Endothelial cell of umbilical vein (primary cell): ENCODE data around the gene HERC6.
"Not testable (repeated sequence)": the region's sequence is repeated elsewhere in the genome, so short reads cannot be mapped to it uniquely, and the experiment has no call there.

Source experiments
- CTCF ChIP-seq, 2 donors: IDR thresholded peaks; 1 replicate in 1 of 2; 2 replicates in 1 of 2; pipeline ENCODE4 v1.5.1; 2011; ENCODE audit warnings: low read length in 2 of 2, mild to moderate bottlenecking in 2 of 2, moderate library complexity in 2 of 2, control low read depth in 1 of 2, inconsistent platforms in 1 of 2, low read depth in 1 of 2; ENCODE audit not compliant: insufficient read depth in 1 of 2; ENCODE audit errors: extremely low read depth in 1 of 2
- GATA2 ChIP-seq: IDR thresholded peaks from 2 replicates; pipeline ENCODE4 v1.7.0; 2011; ENCODE audit warnings: low read depth, mild to moderate bottlenecking, moderate library complexity, mixed read lengths, low read length; ENCODE audit not compliant: insufficient read length, insufficient read depth
- JUN ChIP-seq: IDR thresholded peaks from 2 replicates; pipeline ENCODE4 v1.6.1; 2011; ENCODE audit warnings: borderline replicate concordance, low read depth; ENCODE audit not compliant: insufficient read length, insufficient read depth
- MYC ChIP-seq: IDR thresholded peaks from one replicate; pipeline ENCODE4 v1.6.1; 2011; ENCODE audit warnings: mild to moderate bottlenecking, low read depth, low read length
- POLR2A ChIP-seq: IDR thresholded peaks from 2 replicates; pipeline ENCODE4 v1.6.1; 2012; ENCODE audit warnings: low read depth, mild to moderate bottlenecking, control low read depth, low read length
- POLR2AphosphoS5 ChIP-seq: IDR thresholded peaks from 2 replicates; pipeline ENCODE4 v1.6.1; 2012; ENCODE audit warnings: low read depth, mild to moderate bottlenecking, control low read depth, low read length, moderate library complexity; ENCODE audit not compliant: insufficient read depth

GRCh38 chr4:88437873-88438272 is 59.2 kb downstream of the HERC6 start:
- TF ChIP-seq MYC; JUN; CTCF (IDR thresholded peaks at IDR 0.05; ENCODE audit: extremely low read depth in 1 of 2, insufficient read depth in 1 of 2, low read depth in 1 of 2, low read length in 2 of 2); POLR2A; GATA2; POLR2AphosphoS5: not testable (repeated sequence)
